HG02798 (cell line): ENCODE data around the gene GPR65.

ENCODE experiments used
- ATAC-seq: cut with Tn5 transposase; IDR thresholded peaks from one replicate; pipeline ENCODE4 v1.9.1; 2021; ENCODE audit warnings: mild to moderate bottlenecking; ENCODE audit not compliant: unreplicated experiment, poor library complexity

GPR65 gene

GRCh38 chr14:88005050-88005481, at the start of gene GPR65:
GPR65 (plus strand) TSS chr14:88005135; CDS start chr14:88010848, 5,713 bp downstream.
- peak; percentile 71 for ATAC-seq

- ATAC-seq = no peak
These were observed 49.4 kb upstream of the GPR65 start for GRCh38 chr14:87955501-87955900.

DNA sequence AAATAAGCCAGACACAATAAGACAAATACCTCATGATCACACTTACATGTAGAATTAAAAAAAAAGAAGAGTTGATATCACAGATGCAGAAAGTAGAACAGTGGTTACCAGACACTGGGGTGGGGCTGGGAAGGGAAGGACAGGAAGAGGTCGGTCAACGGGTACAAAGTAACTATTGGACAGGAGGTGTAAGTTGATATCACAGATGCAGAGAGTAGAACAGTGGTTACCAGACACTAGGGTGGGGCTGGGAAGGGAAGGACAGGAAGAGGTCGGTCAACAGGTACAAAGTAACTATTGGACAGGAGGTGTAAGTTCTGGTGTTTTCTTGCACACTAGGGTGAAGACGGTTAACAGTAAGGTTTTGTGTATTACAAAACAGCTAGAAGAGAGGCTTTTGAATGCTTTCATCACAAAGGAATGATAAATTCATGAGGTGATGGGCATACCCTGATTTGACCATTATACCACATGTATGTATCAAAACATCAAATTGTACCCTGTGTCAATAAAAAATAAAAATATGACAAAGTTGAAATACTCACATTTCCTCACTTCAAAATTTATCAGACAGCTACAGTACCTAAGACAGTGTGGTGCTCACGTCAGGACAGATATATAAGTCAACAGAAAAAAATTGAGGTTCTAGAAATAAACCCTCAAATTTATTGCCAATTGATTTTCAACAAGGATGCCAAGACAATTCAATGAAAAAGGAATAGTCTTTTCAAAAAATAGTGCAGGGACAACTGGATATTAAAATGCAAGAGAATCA, 44.7 kb upstream of the GPR65 start:
- no peak for ATAC-seq

GRCh38 chr14:87961246-87961645, 43.7 kb upstream of the GPR65 start:
- ATAC-seq = no peak

DNA sequence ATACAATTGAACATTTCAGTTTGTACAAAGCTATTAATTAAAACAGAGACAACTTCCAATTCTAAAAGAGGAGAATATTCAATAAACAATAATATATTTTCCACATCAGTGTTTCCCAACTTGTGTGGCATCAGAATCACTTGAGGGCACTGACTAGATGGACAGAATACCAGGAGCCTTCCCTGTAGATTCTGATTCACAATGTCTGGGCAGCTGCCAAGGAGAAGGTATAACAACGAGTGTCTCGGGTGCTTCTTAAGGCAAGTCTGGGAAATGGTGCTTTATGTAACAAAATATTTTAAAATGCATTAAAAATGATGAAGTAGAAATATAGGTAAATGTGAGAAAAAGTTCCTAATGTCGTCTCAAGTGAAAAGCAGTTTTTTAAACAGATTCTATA, 38.1 kb upstream of the GPR65 start:
- ATAC-seq = no peak

- no peak for ATAC-seq
These were observed 37.4 kb upstream of the GPR65 start for GRCh38 chr14:87967496-87967895.

DNA sequence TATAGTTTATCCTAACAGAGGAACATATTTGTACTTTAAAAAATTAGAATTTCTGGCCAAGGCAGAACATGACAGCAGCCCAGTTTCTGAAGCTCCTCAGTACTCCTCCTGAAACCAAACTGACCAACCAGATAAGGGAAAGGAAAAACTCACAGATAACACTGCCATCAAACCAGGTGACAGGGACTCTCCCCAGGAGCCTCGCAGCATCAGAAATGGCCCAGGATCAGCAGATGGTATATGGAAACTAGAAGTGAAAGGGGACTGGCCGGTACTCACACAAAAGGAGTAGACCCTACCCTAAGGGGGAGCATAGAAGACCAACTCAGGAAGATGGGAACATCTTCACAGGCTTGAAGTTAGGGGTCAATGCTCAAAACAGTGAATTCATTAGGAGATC, 33.9 kb upstream of the GPR65 start:
- peak; percentile 96 for ATAC-seq

DNA sequence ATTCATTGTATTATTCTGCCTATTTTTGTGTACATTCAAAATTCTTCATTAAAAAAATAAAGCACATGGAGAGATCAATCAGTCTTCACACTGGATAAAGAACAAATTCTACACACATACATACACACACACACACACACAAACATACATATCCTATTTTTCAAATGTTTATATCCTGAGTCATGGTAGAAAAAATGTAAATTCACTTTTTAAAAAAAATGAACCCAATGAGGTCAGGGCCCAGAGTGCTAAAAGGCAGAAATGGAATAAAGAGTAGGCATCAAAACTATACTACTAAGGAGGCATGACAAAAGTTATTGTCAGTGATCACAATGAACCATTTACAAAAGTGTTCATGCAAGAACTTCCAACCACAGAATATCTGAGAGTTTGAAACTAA, 29.3 kb upstream of the GPR65 start:
- ATAC-seq = no peak

DNA sequence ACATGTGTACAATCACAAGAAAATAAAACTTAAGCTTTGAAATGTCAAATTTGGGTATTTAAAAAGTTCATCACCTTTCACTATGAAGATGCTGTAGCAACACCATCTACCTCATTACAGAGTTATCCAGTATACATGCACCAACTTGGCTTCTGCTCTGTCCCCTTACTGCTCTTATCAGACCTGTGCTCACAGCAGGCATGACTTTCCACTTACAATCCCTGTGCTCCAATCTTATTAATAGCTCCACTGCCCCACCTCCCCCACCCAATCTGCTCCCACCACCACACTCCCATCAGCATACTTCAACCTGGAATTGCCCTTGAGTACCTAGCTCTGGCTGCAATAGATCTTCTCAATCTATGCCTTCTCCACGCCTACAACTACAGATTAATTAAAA, 25.2 kb upstream of the GPR65 start:
- ATAC-seq = no peak

DNA sequence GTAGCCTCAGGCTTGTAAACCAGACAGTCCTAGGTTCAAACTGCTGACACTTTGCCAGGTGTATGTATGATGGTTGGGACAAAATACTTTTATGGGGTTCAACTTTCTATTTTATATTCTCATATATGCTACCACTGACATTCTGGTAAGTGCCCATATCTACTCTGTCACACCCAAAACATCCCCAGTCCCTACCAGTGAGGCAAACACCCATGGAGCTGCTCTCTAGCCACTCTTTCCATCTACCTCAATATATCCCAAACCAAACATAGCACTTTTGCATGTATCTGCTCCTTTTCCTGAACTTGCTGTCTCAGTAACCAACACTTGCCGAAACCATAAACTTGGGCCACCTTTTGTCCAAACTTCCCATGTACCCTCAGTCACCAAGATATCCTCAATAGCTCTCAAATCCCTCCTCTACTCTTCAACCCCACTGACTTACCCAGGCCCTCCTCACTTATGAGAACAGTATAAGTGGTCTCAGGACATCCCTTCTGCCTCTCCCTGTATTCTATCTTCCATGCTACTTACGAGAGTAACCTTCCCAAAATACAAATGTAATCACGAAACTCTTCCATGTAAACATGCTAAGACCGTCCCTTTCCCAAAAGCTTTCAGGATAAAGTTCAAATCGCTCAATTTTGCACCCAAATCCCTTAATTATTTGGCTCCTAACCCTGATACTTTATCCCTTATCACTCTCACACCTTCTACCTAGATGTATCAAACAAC, 15.5 kb upstream of the GPR65 start:
- no peak for ATAC-seq

GRCh38 chr14:87989956-87990299, 15.0 kb upstream of the GPR65 start:
- ATAC-seq = no peak

GRCh38 chr14:87990682-87991081, 14.3 kb upstream of the GPR65 start:
- no peak for ATAC-seq

DNA sequence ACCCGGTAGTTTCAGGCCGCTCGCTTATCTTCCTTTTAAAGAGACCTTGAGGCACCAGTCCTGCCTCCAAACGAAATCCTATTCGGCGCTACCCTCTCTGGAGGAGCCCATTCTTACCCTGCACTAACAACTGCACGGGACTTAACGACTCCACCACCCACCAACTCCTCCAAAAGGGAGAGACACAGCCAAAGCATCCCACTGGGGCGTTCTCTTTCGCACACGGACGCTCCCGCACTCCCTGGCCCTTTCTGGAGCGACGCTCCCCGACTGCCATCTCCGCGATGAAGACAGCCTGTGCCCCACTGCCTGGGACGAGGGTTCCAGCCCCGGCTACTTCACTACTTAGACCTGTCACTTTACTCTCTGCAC, 12.6 kb upstream of the GPR65 start:
- ATAC-seq = peak; percentile 0

DNA sequence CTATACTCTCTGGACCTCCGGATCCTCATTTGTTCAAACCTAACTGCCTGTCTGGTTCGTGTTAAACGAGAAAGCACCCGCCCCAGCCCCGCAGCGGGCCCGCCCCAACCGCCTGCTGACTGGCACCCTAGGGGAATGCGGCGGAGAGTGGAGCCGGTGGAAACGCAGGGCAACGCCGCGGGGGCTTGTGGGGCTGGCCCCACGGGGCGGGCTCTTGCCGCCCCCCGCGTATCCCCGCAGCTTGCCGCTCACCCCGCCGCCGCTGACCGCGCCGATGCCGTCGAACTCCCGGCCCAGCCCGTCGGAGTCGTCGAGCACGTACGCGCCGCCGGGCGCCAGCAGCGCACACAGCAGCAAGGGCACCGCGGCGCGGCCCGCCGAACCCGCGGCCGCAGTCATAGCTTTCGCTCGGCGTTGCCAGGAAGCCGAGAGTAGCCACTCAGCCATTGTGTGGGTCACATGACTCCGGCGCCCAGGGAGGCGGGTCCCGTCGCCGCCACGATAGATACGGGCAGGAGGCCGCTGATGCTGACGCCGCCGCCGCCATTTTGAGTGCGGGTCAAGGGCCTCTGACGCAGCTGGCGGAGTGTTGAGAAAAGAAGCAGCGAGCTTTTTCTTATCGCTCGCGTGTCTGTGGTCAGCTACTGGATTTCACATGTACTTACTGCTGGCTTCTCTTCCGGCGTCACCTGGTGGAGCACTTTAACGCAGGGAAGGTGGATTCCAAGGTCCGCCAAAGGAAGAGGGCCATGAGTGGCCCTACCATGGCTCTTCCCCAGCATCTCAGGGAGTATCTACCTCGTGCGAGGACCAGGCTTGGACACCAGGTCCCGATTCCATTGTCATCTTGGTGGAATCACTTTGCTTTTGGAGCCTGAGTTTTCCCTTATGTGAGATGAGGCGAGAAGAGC, 12.0 kb upstream of the GPR65 start, which contains the start of gene GALC:
Gene GALC (minus strand): TSS at position 465 of the 911 bp plus-strand sequence. CDS start 18 bp downstream, at position 447.
- ATAC-seq = peak; percentile 88

DNA sequence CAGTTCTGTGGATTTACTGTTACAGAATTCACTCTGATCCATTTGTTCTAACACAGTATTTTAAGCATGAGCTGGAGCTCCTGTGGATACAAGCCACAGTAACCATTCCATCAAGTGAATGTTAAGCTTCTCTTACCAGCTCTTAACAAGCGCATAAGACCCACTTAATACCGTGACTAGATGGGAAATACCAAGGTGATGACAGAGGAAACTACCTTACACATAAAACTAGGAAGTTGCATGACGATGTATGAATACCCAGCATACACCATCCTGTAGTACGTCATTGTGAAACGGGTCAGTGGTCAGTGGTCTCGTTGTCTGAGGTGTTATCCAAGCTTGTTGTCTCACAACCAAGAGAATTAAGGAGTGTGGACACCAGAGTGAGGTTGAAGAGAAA, 10.0 kb upstream of the GPR65 start:
- peak; percentile 45 for ATAC-seq

- ATAC-seq = no peak
These were observed 9.2 kb upstream of the GPR65 start for GRCh38 chr14:87995500-87996290.

DNA sequence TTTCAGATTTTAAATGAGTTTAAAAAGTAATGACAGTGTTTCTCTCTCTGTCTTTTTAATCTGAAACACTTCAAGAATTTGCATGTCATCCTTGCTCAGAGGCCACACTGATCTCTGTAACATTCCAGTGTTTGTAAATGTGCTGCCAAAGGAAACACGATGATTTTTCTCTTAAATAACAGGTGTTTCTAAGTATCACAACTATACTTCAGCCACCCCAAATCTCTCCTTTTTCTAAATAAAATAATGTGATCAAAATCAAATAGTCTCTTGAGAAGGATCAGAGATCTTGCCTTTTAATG, 8.7 kb upstream of the GPR65 start:
- ATAC-seq = no peak

GRCh38 chr14:87998482-87998881, 6.5 kb upstream of the GPR65 start:
- no peak for ATAC-seq

- no peak for ATAC-seq
These were observed 5.7 kb upstream of the GPR65 start for GRCh38 chr14:87999277-87999676.

- ATAC-seq = no peak
These were observed 2.4 kb upstream of the GPR65 start for GRCh38 chr14:88002421-88003075.
